Measurements from ENCODE around the gene AKNA.

AKNA gene

GRCh38 chr9:114345493-114346065 is 42.2 kb downstream of the AKNA start:
- no peak overlapping the region for H3K4me3 ChIP-seq (ENCODE audit: low read depth, low read length)
- in situ Hi-C loops (cut with HindIII; ENCODE audit: low sequenced_read_pairs), result no loop called here
- DNase-seq (ENCODE audit: low read depth, low spot score), result no peak
- TF ChIP-seq, protein P1, sequence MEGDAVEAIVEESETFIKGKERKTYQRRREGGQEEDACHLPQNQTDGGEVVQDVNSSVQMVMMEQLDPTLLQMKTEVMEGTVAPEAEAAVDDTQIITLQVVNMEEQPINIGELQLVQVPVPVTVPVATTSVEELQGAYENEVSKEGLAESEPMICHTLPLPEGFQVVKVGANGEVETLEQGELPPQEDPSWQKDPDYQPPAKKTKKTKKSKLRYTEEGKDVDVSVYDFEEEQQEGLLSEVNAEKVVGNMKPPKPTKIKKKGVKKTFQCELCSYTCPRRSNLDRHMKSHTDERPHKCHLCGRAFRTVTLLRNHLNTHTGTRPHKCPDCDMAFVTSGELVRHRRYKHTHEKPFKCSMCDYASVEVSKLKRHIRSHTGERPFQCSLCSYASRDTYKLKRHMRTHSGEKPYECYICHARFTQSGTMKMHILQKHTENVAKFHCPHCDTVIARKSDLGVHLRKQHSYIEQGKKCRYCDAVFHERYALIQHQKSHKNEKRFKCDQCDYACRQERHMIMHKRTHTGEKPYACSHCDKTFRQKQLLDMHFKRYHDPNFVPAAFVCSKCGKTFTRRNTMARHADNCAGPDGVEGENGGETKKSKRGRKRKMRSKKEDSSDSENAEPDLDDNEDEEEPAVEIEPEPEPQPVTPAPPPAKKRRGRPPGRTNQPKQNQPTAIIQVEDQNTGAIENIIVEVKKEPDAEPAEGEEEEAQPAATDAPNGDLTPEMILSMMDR (IDR thresholded peaks at IDR 0.05; ENCODE audit: low read depth, low read length), result no peak

DNA sequence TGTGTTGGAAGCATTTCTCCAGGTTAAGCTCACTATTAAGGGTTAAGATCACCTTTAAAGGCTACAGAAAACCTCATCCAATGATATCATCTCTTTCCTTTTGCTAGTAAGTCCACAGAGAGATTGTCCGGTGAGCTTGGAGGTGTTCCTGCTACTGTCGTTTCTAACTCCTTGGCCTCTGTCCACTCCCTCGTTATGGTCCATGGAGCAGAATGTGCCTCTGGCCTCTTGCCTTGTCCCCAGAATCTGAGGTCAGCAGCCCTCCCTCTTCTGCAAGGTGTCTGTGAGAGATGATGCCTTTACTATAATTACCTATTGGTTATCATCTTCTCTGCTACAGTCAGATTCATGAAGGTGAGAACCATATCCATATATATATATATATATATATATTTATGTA is 43.1 kb downstream of the AKNA start:
- H3K4me3 ChIP-seq (ENCODE audit: low read depth, low read length), result no peak overlapping the region
- TF ChIP-seq, protein P1 (IDR thresholded peaks at IDR 0.05; ENCODE audit: low read depth, low read length), result no peak
- no peak for DNase-seq (ENCODE audit: low read depth, low spot score)
- in situ Hi-C loops (cut with HindIII; ENCODE audit: low sequenced_read_pairs), result no loop called here

DNA sequence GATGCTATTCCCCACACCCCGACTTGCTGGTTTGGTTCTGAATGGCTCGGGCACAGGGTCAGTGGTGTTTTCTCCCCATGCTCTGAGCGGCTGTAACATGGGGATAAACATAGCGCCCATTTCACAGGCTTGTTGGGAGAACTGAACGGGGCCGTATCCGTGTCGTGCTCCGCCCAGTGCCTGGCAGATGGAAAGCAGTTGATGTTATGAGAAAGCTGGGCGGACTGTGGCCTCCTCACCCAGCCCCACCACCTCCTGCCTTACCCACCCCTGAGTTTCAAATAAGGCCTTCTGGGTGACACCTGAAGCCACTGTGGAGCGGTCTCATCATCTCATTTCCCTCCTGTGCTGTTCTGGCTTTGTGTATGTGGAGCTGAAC is 43.6 kb downstream of the AKNA start:
- no peak for DNase-seq (ENCODE audit: low read depth, low spot score)
- in situ Hi-C loops (cut with HindIII; ENCODE audit: low sequenced_read_pairs), result no loop called here
- TF ChIP-seq, protein P1 (IDR thresholded peaks at IDR 0.05; ENCODE audit: low read depth, low read length), result no peak
- H3K4me3 ChIP-seq (ENCODE audit: low read depth, low read length), result no peak overlapping the region

DNA sequence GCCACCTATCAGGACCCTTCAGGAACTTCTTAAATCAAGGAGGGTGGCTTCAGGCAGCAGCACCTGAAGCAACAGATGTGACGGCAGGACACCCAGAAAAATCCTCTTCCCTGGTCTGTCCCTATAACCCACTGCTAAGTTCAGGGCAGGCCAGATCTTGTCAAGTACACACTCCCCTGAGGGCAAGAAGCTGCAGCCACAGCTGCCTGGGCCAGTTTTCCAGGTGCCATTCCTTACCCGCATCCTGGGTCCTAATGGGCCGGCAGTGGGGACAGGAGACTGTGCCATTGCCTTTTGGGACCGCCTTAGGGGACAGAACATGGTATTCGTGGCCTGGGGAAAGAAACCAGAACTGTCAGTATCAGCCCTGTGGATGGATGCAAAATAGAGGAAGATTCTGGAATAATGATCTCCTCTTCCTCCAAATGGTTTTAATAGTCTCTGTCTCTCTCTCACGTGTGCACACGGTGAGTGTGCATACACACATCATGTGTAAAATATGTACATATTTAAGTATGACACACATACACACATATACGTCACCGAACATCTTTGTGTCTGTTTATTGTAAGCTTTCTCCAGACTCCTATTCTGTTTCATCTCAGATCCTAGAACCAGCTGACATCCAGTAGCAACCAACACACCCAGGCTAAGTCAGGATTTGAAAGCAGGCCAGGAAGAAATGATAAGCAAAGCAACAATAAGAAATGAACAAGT is 44.2 kb downstream of the AKNA start:
- TF ChIP-seq, protein P1 (IDR thresholded peaks at IDR 0.05; ENCODE audit: low read depth, low read length), result no peak
- DNase-seq (ENCODE audit: low read depth, low spot score), result no peak
- H3K4me3 ChIP-seq (ENCODE audit: low read depth, low read length), result no peak overlapping the region
- in situ Hi-C loops (cut with HindIII; ENCODE audit: low sequenced_read_pairs), result no loop called here

- DNase-seq (ENCODE audit: low read depth, low spot score), result no peak
- in situ Hi-C loops (cut with HindIII; ENCODE audit: low sequenced_read_pairs), result no loop called here
- TF ChIP-seq, protein P1 (IDR thresholded peaks at IDR 0.05; ENCODE audit: low read depth, low read length), result no peak
- H3K4me3 ChIP-seq (ENCODE audit: low read depth, low read length), result no peak overlapping the region
These were observed 44.9 kb downstream of the AKNA start for GRCh38 chr9:114342755-114343440.

GRCh38 chr9:114341991-114342390 is 45.8 kb downstream of the AKNA start:
- in situ Hi-C loops (cut with HindIII; ENCODE audit: low sequenced_read_pairs), result no loop called here
- H3K4me3 ChIP-seq (ENCODE audit: low read depth, low read length), result no peak overlapping the region
- TF ChIP-seq, protein P1 (IDR thresholded peaks at IDR 0.05; ENCODE audit: low read depth, low read length), result no peak
- DNase-seq (ENCODE audit: low read depth, low spot score), result no peak

Data from astrocyte of the spinal cord (primary cell).